Body of pancreas (tissue), 4 donors: ENCODE data around the gene CLEC16A.

Experiments used
- POLR2A ChIP-seq, 3 donors: fragments of 450-650 bp; IDR thresholded peaks; one replicate each; pipeline ENCODE4 v1.6.1; 2016; ENCODE audit warnings: antibody characterized with exemption in 3 of 3, mild to moderate bottlenecking in 2 of 3
- TF ChIP-seq, protein P1 (sequence below), 7 experiments: fragments of 450-650 bp in 4 of 7; fragments of 200-600 bp in 3 of 7; sonication (generic) in 3 of 7; IDR thresholded peaks; one replicate each; pipeline ENCODE4 v1.5.1; 2016 to 2019; ENCODE audit warnings: antibody characterized with exemption in 7 of 7

DNA sequence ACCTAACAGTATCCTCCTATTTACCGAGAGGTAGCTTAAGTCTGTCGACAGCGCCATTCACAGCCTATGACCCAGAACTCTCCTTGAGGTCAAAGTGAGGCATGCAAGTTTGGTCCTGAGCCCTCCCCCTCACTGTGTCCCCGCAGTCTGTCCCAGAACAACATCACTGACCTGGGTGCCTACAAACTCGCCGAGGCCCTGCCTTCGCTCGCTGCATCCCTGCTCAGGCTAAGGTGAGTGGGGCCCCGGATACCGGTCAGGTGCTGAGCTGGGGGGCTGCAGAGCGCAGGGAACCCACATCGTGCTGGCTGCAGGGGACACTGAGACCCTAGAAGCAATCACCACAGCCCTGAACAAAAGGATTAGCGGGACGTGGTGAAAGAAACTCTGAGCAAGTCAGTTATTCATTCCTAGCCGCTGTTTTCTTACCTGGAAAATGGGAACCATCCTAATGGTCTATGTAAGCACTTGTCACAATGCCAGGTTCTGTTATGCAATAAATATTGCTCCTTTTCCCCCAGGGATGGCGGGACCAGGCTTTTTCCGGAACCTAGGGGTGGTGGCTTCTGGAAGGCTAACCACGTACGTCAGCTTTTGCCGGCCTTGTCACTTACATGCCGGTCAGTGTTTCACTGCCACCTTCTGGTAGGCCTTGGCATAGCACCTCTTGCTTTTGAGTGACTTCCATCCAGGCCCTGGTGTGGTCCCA is 25.9 kb upstream of the CLEC16A start:
- TF ChIP-seq, protein P1, sequence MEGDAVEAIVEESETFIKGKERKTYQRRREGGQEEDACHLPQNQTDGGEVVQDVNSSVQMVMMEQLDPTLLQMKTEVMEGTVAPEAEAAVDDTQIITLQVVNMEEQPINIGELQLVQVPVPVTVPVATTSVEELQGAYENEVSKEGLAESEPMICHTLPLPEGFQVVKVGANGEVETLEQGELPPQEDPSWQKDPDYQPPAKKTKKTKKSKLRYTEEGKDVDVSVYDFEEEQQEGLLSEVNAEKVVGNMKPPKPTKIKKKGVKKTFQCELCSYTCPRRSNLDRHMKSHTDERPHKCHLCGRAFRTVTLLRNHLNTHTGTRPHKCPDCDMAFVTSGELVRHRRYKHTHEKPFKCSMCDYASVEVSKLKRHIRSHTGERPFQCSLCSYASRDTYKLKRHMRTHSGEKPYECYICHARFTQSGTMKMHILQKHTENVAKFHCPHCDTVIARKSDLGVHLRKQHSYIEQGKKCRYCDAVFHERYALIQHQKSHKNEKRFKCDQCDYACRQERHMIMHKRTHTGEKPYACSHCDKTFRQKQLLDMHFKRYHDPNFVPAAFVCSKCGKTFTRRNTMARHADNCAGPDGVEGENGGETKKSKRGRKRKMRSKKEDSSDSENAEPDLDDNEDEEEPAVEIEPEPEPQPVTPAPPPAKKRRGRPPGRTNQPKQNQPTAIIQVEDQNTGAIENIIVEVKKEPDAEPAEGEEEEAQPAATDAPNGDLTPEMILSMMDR (IDR thresholded peaks at IDR 0.05): peak; percentile 82 to 97 (median 96)
- TF ChIP-seq POLR2A (IDR thresholded peaks at IDR 0.05): peak in 1 of 3 donors; percentile 23
